GM12891 (cell line): ENCODE data around the gene CACNB1.
A peak's percentile ranks its signal among the peaks of the same experiment; 100 is the strongest.

Experiments used
- DNase-seq: peaks from one replicate; pipeline ENCODE4 v3.0.0; 2011; ENCODE audit warnings: low spot score; ENCODE audit not compliant: insufficient read length
- FAIRE-seq: peaks from 2 replicates; lab custom pipeline; 2011; peaks lifted over from hg19 to GRCh38; lab: Jason Lieb, UNC
- PAX5 ChIP-seq: IDR thresholded peaks from 2 replicates; pipeline ENCODE4 v1.6.1; 2011; ENCODE audit warnings: low read length, moderate library complexity, mild to moderate bottlenecking; ENCODE audit not compliant: insufficient read depth, severe bottlenecking
- POLR2A ChIP-seq: IDR thresholded peaks from 2 replicates; pipeline ENCODE4 v1.6.1; 2011; ENCODE audit warnings: low read depth, low read length, control low read depth
- POLR2AphosphoS5 ChIP-seq: IDR thresholded peaks from 2 replicates; pipeline ENCODE4 v1.6.1; 2011; ENCODE audit warnings: low read depth, low read length, control low read depth
- POU2F2 ChIP-seq: IDR thresholded peaks from 2 replicates; pipeline ENCODE4 v1.6.1; 2011; ENCODE audit warnings: low read depth, mild to moderate bottlenecking, control low read depth, low read length, moderate library complexity
- SPI1 ChIP-seq: IDR thresholded peaks from 2 replicates; pipeline ENCODE4 v1.6.1; 2011; ENCODE audit warnings: low read depth, low read length, control low read depth
- TAF1 ChIP-seq: IDR thresholded peaks from 2 replicates; pipeline ENCODE4 v1.6.1; 2011; ENCODE audit warnings: low read depth, low read length, control low read depth

Gene CACNB1

DNA sequence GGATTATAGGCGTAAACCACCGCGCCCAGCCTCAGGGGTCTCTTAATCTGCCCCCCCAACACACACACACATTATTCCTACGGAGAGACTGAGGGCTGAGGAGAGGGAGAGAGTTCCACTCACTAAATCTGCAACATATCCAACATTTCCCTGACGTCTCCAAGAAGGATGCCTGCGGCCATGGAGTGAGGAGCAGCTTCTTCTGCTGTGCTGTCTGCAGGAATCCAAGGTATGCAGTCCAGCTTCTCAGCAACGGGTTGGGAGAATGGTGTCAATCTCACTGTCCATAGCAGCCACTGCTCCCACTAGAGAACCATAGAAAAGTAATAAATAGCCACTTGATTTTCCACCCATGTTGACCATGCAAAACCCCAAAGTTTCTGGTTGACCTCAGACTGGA is 41.0 kb downstream of the CACNB1 start:
- TF ChIP-seq POLR2A (no peak), PAX5 (no peak), POLR2AphosphoS5 (no peak), SPI1 (no peak), TAF1 (no peak), POU2F2 (no peak)
- no peak for DNase-seq
- FAIRE-seq: no peak

DNA sequence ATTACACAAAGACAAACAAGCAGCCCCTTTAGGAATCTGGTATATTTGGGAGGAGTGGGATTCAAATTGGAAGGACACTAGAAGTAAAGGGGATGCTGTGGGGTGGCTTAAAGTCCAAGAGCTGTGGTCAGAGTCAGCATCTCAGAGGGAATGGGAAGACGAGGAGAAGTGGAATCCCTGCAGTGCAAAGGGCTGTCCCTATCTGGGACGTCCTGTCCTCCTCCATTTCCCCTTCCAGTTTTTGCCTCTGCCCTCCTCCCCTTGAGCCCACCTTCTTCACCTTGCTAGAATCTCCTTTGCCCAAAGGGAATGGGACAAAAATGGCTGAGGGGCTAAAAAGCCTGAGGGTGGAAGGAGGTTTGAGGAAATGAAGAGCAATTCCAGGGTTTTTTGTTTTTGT is 41.8 kb downstream of the CACNB1 start:
- no peak for FAIRE-seq

DNA sequence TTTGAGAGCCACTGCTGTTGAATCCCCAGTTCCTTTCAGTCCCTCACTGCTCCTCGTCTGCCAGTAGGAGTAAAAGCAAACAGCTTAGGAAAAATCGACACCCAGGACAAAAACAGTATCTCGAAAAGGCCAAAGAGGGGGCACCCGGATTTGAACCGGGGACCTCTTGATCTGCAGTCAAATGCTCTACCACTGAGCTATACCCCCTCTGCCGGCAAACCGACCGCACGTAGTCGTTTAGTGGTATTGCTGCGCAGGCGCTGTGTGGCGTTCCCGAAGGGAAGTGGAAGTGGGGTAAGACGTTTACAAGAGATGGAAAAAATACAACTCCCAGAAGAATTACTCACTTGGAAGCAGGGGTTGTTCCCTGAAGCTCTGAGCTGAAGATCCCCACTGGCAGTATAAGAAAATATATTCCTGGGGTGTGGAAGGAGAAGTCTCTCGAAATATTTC is 43.8 kb downstream of the CACNB1 start:
- peak; percentile 38 for FAIRE-seq
- TF ChIP-seq POLR2AphosphoS5: no peak
- peak; percentile 42; the same call in 1 of the 2 replicates for TF ChIP-seq POU2F2
- no peak for TF ChIP-seq POLR2A
- TF ChIP-seq TAF1: no peak
- peak; percentile 74 for TF ChIP-seq SPI1
- no peak for TF ChIP-seq PAX5
- DNase-seq: no peak

More for the DNA sequence above, 41.8 kb downstream of the CACNB1 start:
- no peak for DNase-seq
- TF ChIP-seq PAX5 (no peak), POU2F2 (no peak), POLR2A (no peak), SPI1 (no peak), POLR2AphosphoS5 (no peak), TAF1 (no peak)

DNA sequence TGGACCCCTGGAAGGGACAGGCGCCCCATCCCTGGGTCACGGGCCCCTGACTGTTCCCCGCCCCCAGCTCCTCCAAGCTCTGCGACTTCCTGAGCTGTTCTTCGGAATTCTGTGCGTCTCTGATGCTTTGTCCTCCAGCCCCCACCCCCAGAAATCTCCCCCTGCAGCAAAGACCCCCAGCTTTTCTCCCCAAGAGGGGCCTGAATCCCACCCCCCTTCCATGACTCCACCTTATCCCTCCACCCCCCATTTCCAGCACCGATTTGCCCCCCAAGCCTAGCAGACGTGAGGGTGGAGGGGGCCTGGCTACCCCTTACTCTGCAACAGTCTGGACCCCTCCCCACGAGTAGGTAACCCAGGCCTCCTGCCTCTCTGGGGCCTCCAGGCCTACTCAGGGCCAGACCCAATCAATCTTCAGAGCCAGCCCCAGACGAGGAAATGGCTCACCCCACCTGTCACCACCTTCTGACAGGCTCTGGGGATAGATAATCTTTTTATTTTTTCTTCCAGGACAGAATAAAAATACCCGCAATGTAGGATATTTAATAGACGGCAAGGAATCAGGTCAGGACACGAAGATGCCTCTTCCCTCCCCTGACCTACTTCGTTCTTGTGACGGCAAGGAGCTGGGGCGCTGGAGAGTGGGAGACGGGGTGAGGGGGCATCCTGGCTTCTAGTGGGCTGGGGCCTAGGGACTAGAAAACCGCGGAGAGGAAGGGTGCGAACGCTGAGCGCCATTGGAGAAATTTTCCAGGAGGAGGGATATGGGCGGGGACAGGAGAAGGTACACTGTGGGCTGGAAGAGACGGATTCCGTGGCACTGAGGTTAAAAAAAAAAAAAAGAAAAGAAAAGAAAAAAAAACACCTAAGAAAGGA is 45.3 kb downstream of the CACNB1 start:
- DNase-seq (no peak), FAIRE-seq (no peak)
- no peak for TF ChIP-seq POU2F2
- TF ChIP-seq PAX5: no peak
- TF ChIP-seq POLR2AphosphoS5: no peak
- no peak for TF ChIP-seq POLR2A
- TF ChIP-seq SPI1: no peak
- TF ChIP-seq TAF1: no peak

- DNase-seq (no peak), FAIRE-seq (no peak)
- TF ChIP-seq POU2F2 (no peak), PAX5 (no peak), TAF1 (no peak), SPI1 (no peak), POLR2A (no peak), POLR2AphosphoS5 (no peak)
Measured at GRCh38 chr17:39151150-39151942, 46.1 kb downstream of the CACNB1 start, which contains the start of gene PLXDC1. TSS of gene PLXDC1 (minus strand) at chr17:39151637. CDS start at chr17:39151437, 200 bp downstream.

- no peak for DNase-seq
- TF ChIP-seq PAX5 (no peak), TAF1 (no peak), SPI1 (no peak), POLR2AphosphoS5 (no peak), POU2F2 (no peak), POLR2A (no peak)
- no peak for FAIRE-seq
Measured at GRCh38 chr17:39150795-39151149, 46.7 kb downstream of the CACNB1 start.

DNA sequence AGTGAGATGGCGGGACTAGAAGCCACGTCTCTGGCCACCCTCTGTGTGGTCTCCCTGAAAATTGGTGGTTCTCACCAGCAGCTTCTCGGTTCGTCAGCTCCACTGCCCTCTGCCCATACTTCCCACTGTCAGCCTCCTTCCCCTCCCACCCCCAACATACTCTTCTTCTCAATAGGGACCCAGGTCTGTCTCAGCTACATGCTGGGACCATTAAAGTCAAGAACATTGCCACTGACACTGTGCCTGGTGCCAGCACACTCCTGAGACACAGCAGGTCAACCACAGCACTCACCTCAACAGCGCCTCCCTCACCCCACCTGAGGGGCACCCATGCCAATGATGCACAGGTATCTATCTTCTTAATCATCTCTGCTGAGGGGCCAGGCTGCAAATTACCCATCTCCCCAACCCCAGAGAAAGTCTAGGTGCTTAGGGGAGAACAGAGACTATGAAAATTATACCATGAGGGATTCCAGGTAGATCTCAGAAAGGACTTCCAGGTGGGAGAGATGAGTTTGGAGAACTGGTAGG is 47.3 kb downstream of the CACNB1 start:
- FAIRE-seq (no peak), DNase-seq (no peak)
- TF ChIP-seq POU2F2: no peak
- no peak for TF ChIP-seq PAX5
- no peak for TF ChIP-seq SPI1

- FAIRE-seq (no peak), DNase-seq (no peak)
- no peak for TF ChIP-seq POLR2A
Measured at GRCh38 chr17:39147221-39148185, 50.0 kb downstream of the CACNB1 start.
